SH-SY5Y (cell line): ENCODE measurements around the gene SNTN.

ENCODE experiments used
- GATA2 ChIP-seq: IDR thresholded peaks from 2 replicates; pipeline ENCODE4 v1.6.1; 2011; ENCODE audit warnings: mild to moderate bottlenecking, low read depth, low read length
- GATA3 ChIP-seq: IDR thresholded peaks from 2 replicates; pipeline ENCODE4 v1.6.1; 2011; ENCODE audit warnings: low read depth, mild to moderate bottlenecking, low read length, moderate library complexity

DNA sequence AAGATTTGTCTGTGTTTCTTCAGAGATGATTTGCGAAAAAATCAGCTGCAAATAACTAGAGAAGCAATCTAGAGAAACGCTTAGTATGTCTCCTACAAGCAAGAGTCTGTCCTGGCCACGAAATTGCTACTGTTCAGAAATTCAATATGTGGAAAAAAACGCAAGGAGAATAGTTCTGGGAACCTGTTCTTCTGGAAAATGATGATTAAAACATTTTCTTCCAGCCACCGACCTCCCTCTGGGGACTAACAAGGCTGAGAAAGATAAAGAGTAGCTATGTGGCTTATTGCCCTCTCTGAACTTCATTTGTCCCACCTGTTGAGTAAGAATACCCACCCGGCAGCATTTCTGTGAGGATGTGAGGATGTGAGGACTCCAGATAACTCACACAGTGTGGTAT is 31.6 kb downstream of the SNTN start:
- no peak for TF ChIP-seq GATA2
- TF ChIP-seq GATA3, result no peak
